Hippocampal formation (tissue), 2 donors: ENCODE results near the gene GPRASP1.
"Not testable (repeated sequence)": the region's sequence is repeated elsewhere in the genome, so short reads cannot be mapped to it uniquely, and the experiment has no call there.

Experiments
- DNase-seq, 2 donors: peaks; one replicate each; lab custom pipeline; 2025; lab: John Stamatoyannopoulos, UW

Gene GPRASP1, protein sequence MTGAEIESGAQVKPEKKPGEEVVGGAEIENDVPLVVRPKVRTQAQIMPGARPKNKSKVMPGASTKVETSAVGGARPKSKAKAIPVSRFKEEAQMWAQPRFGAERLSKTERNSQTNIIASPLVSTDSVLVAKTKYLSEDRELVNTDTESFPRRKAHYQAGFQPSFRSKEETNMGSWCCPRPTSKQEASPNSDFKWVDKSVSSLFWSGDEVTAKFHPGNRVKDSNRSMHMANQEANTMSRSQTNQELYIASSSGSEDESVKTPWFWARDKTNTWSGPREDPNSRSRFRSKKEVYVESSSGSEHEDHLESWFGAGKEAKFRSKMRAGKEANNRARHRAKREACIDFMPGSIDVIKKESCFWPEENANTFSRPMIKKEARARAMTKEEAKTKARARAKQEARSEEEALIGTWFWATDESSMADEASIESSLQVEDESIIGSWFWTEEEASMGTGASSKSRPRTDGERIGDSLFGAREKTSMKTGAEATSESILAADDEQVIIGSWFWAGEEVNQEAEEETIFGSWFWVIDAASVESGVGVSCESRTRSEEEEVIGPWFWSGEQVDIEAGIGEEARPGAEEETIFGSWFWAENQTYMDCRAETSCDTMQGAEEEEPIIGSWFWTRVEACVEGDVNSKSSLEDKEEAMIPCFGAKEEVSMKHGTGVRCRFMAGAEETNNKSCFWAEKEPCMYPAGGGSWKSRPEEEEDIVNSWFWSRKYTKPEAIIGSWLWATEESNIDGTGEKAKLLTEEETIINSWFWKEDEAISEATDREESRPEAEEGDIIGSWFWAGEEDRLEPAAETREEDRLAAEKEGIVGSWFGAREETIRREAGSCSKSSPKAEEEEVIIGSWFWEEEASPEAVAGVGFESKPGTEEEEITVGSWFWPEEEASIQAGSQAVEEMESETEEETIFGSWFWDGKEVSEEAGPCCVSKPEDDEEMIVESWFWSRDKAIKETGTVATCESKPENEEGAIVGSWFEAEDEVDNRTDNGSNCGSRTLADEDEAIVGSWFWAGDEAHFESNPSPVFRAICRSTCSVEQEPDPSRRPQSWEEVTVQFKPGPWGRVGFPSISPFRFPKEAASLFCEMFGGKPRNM (N-terminal part only)

DNA sequence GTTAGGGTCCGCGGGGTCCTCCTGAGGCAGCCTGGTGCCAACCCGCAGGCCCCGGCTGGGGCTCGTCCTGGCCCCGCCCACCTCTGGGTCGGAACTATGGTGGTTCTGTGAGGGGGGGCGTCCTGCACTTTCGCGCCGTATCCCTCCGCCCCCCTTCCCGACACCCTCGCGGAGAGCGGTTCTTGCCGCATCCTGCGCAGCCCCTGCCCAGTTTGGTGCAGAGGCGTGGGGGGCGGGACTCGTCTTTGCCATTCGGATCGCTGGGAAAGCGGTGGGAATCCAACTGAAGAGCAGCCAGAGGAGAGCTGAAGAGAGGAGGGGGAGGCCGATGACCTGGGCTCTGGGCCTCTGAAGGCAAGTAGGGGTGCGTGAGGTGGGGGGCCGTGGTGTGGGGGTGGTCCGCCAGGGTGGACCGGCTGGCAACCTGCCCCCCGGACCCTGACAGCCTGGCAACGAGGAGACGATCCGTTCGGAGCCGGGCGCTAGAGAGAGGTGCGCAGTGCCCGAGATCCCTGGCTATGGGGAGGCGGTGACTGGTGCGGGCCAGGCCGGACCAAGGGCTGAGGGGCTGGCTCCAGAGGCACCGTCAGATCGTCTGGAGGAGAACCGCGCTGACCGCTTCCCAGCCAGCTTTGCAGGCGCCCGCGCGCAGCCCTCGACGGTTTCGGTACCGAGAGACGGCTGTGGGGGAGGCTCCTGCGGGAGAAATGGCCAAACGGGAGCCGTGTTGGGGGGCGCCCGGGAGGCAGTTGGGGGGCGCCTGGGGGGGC is at the start of gene GPRASP1:
GPRASP1 (plus strand) TSS at position 242 of the 770 bp plus-strand sequence. CDS start 2,431 bp downstream, outside the sequence.
- peak; percentile 29 to 34 for DNase-seq

DNA sequence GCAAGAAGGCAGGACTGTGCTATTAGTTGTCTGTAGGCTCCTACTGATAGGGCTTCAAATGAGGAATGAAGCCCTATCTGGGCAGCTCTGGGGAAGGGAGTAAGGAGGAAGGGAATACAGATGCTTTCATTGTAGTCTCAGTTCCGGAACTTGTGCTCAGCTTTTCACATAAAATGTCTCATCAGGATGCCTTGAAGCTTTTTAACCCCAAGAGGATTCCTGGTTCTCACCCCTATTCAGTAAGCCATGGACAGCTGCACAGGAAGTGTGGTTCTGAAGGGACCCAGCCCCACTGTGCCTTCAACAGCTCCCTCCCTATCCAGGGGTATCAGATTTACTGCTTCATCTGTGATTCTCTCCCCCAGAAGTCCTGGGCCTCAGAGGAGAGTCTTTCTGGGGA is 47.0 kb upstream of the GPRASP1 start:
- no peak for DNase-seq

DNA sequence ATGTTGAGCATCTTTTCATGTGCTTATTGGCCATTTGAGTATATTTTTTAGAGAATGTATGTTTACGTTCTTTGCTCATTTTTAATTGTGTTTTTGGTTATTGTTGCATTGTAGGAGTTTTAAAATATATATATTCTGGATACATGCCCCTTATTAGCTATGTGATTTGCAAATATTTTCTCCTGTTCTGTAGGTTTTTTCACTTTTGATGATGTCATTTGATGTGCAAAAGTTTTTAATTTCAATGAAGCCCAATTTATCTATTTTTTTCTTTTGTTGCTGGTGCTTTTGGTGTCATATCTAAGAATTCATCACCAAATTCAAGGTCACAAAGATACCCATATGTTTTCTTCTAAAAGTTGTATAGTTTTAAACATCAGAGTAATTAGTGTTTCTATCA is 45.2 kb upstream of the GPRASP1 start:
- no peak for DNase-seq

DNA sequence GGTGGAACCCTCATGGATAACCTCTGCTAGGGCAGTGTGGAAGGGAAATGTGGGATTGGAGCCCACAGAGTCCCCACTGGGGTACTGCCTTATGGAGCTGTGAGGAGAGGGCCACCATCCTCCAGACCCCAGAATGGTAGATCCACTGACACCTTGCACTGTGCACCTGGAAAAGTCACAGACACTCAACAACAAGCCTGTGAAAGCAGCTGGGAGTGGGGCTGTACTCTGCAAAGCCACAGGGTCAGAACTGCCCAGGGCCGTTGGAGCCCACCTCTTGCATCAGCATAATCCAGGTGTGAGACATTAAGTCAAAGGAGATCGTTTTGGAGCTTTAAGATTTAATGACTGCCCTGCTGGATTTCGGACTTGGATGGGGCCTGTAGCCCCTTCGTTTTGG is 40.4 kb upstream of the GPRASP1 start:
- DNase-seq: no peak

DNA sequence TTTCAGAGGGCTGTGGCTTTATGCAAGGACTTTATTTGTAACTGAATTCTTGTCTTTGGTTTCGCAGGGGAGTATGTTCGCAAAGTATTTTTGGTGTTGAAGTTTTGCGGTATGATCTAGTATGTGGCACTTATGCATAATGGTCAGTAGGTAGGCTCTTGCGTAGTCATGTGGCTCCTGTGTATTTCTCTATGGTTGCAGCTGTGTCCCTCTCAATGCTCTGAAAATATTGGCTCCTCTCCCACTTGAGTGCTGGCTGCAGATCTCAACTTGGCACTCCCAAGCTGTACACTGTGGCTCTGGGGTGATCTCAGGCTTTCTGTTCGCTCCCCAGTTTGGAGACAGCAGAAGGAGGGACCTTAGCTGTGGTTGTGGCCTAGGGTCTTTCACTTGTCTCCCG is 27.2 kb upstream of the GPRASP1 start:
- peak in 1 of 2 donors; percentile 4 for DNase-seq

DNA sequence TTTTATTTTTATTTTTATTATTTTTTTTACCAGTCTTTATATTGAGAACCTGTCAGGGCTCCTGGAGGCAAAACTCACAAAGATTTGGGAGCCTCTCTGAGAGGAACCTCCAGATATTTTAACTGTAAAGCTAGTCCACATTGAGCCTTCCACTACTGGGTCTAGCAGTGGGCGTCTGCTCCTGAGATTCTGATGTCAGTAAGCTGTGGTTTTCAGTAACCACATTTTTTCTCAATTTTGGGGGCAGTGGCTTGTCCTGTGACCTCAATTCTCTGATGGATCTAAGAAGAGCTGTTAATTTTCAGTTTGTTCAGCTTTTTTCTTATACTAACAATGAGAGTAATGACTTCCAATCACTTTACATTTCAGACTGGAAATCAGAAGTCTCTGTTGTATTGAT is 23.6 kb upstream of the GPRASP1 start:
- DNase-seq: no peak

DNA sequence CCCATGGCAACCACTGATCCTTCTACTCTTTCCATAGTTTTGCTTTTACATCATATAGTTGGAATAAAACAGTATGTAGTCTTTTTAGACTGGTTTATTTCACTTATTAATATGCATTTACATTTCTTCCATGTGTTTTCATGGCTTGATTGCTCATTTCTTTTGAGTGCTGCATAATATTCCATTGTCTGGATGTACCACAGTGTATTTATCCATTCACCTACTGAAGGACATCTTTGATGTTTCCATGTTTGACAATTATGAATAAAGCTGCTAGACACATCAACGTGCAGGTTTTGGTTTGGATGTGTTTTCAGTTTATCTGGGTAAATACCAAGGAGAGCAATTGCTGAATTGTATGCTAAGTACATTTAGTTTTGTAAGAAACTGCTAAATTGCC is 13.7 kb upstream of the GPRASP1 start:
- no peak for DNase-seq

DNA sequence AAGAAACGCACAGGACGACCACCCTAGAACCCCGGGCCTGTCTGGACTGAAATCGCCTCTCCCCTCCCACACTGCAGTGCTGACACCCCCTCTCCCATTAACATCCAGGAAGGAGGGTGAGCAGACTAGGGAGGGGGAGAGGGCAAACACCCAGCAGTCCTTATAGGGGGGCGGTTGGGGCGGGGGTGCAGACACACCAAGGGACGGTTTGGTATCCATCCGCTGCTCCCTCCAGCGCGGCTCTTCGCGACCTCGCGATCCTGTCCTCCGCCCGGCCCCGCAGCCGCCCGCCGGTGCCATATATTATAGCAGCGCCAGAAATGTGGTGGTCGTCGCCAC is 411 bp upstream of the GPRASP1 start:
- DNase-seq: no peak

DNA sequence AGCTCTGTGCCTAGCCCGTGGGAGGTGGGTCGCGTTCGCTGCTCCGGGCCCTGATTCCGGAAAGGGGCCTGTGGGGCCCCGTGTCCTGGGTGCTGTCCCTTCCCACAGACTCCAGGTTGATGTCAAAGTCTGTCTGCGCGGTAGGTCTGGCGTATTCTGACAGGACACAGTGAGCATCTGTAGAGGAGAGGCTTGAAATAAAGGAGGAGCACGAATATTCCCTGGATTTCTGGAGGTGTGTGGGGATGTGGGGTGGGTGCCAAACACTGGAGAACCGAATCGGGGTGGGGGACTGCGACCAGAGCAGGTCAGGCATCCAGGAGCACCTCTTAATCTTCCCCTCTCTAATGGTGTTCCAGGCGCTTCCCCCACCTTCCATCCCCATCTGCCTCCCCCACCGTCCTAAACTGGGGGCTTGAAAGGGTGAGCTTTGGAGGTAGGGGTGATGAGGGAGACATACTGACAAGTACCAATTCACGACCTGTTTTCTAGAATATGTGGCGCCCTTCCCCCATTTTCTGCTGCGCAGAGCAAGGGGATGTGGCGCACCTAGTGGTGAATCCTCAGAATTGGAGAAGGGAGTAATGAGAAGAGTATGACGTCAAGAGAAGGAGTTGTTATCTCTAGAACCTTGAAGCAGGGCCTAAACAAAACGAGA is 877 bp downstream of the GPRASP1 start:
- peak; percentile 18 to 35 for DNase-seq

DNA sequence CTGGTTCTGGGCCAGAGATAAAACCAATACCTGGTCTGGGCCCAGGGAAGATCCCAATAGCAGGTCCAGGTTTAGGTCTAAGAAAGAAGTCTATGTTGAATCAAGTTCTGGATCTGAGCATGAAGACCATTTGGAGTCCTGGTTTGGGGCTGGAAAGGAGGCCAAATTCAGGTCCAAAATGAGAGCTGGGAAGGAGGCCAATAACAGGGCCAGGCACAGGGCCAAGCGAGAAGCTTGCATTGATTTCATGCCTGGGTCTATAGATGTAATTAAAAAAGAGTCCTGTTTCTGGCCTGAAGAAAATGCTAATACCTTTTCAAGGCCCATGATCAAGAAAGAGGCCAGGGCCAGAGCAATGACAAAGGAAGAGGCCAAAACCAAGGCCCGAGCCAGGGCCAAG is 3.4 kb downstream of the GPRASP1 start:
- no peak for DNase-seq

DNA sequence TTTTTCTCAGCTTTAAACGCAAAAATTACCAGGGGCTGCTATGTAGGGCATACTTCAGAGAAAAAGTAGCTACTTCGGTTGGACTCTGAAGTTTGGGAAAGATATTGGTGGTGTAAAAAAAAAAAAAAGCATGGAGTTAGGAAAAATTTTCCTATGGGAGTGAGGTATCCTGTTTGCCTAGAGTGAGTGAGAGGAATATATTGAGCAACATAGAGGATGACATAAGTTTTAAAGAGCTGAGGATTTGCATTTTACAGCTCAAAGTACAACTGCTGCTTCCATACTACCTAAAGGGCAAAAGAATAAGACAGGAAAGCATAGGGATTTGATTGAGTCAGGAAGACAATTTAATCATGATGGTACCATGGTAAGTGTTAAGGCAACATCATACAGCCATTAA is 7.3 kb downstream of the GPRASP1 start:
- no peak for DNase-seq

DNA sequence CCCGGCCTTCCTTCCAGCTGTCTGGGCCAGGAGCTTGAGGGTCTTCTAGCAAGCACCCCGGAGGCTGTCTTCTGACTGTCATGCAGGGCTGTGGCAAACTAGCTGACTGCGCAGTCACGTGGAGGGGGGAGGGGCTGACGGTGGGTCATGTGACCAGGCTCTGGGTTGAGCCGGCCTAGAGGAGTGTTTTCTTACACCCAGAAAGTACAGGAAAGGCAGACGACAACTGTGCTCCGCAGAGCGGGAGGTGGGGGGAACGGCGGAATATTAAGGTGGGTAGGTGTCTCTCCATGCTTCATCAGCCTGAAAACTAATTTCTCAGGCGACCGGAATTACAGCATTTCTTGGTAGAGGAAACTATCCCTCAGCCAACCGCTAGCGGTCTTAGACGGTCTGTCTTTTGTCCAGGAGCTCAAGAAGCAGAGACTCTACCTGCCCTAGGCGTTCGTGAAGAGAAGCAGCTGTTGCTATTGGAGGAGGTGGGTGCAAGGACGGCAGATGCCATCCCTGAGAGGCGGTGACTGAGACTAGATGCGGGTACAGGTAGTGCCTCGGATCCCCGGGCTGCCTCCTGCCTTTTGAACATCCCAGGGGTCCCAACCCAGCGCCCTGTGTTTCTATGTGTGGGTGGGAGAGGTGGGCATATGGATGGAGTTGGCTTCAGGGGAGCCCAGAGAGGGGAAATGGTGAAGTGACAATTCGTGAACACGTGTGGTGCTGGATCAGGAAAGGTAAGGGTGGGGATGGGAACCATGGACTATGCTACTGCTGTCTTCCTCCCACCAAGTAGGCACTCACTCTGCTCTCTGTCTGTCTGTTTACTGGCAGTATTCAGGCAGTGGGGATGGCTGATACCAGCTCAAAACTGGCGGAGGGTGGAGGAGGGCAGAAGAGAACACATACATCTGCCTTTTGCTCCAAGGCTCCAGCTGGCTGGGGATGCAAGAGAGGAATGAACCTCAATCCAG is 8.8 kb downstream of the GPRASP1 start:
- peak; percentile 43 to 79 for DNase-seq

DNA sequence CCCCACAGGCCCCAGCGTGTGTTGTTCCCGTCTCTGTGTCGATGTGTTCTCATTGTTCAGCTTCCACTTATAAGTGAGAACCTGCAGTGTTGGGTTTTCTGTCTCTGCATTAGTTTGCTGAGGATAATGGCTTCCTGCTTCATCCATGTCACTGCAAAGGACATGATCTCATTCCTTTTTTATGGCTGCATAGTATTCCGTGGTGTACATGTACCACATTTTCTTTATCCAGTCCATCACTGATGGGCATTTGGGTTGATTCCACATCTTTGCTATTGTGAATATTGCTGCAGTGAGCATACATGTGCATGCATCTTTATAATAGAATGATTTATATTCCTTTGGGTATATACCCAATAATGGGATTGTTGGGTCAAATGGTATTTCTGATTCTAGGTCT is 12.5 kb downstream of the GPRASP1 start:
- DNase-seq: not testable (repeated sequence)

DNA sequence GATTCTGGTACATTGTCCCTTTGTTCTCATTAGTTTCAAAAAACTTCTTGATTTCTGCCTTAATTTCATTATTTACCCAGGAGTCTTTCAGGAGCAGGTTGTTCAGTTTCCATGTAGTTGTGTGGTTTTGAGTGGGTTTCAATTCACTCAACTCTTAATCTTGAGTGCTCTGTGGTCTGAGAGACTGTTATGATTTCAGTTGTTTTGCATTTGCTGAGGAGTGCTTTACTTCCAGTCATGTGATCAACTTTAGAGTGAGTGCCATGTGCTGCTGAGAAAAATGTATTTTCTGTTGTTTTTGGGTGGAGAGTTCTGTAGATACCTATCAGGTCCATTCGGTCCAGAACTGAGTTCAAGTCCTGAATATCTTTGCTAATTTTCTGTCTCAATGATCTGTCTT is 15.8 kb downstream of the GPRASP1 start:
- not testable (repeated sequence) for DNase-seq

DNA sequence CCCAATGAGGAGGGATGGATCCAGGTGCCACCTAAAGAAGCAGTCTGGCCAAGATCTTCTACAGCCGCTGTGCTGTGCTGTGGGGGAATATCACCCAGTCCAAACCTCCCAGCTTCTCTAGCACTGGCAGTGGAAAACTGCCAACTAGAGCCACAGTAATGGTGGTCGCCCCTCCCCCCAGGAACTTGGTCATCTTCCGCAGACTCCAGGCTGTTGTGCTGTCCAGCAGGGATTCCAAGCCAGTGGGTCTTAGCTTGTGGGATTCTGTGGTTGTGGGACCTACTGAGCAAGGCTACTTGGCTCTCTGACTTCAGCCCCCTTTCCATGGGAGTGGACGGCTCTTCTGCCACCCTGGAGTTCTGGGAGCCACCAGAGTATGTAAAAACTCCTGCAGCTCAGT is 18.2 kb downstream of the GPRASP1 start:
- DNase-seq: no peak

DNA sequence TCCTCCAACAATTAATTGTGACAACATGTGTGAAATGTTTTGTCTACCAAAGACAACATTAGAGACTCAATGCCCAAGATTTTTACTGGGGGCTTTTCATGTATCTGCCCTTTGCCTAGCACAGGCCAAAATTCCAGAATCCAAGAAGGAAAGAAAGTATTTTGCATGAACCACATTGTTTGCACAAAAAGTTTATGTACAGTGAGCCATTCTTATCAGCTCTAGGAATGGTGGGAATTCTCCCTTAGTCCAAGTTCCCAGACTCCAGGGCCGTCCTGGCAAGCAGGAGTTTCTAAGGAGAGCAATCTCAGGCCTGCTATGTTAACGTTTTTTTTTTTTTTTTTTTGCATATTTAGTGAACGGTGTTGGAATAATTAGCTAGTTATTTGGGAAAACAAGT is 21.6 kb downstream of the GPRASP1 start:
- DNase-seq: no peak

DNA sequence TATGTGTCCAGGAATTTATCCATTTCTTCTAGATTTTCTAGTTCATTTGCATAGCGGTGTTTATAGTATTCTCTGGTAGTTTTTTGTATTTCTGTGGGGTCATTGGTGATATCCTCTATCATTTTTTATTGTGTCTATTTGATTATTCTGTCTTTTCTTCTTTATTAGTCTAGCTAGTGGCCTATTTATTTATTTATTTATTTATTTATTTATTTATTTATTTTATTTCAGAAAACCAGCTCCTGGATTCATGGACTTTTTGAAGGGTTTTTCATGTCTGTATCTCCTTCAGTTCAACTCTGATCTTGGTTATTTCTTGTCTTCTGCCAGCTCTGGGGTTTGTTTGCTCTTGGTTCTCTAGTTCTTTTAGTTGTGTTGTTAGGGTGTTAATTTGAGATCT is 26.2 kb downstream of the GPRASP1 start:
- not testable (repeated sequence) for DNase-seq

DNA sequence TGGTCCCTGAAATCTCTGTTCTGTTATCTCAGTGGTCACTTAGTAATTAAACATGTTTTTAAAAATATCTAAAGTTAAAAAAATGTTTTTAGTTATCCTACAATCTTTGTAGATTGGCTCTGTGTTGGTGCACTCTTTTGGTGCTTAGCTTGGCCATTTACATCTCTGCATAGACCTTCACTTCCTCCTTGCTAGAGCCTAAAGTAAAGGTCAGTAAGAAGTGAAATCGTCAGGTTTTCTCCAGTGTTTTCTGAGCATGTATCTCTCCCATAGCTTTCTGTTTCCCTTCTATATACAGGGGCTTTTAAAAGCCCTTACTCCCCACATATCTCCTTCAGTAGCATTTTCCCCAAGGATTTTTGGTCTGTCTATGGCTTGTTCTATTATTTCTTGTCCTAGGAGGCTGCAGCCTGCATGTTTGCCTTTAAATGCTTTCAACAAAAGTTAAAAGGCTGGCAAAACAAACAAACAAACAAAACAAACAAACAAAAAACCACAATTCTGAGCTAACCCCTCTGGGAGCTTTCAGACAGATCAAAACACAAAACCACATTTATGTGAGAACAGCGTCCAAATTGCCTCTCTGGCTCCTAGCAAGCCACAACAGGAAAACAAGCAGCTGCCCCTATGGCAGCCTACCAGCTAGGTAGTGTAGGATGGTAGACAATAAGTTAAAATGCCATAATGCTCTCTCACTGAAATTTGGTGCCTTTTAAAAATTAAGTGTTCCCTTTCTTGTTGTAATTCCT is 33.7 kb downstream of the GPRASP1 start:
- DNase-seq: no peak

DNA sequence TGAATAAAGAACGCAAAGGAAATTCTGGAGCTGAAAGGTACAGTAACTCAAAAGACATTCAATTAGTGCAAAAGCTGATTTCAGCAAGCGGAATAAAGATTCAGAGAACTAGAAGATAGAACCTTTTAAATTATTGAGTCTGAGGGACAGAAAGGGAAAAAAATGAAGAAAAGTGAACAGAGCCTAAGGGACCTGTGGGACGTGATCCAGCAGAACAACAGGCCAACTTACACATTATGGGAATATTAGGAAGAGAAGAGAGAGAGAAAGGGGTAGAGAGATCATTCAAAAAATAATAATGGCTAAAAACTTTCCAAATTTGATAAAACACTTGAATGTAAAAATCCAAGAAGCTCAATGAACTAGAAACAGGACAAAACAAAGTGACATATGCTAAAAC is 43.5 kb downstream of the GPRASP1 start:
- DNase-seq: no peak
